ENCODE data around the gene EPAS1. TPM values are rescaled to one million over a fixed set of nuclear protein-coding genes. Genes with fewer than 3 reads are reported as not detected.

The EPAS1 gene
- total and polyA plus RNA-seq, 9 of the 15 experiments (the other 6 are each of a cell fraction or from before 2014, with no cell fraction given): 0.25 to 11.2 (median 4.1) TPM

DNA sequence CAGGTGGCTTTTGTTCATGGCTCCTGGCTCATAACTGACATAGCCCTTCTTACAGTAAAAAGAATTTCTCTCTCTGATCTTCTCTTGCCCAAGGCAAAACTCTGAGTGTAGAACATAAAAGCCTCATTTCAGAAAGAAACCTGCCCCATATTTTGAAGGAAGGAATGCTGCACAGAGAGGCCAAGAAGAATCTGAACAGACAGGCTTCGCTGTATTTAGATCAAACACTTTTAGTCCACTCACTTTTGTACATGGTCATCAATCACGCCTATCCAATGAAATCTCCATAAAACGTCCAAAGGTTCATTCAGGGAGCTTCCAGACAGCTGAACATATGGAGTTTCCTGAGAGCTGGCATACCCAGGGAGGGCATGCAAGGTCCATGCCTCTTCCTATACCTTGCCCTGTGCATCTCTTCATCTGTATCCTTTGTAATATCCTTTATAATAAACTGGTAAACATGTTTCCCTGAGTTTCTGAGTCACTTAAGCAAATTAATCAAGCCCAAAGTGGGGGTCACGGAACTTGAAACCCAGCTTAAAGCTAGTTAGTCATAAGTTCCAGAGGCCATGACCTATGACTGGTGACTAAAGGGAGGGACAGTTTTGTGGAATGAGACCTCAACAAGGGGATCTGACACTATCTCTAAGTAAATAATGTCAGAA lies 119.7 kb downstream of the EPAS1 start:
- TF ChIP-seq, protein P1, sequence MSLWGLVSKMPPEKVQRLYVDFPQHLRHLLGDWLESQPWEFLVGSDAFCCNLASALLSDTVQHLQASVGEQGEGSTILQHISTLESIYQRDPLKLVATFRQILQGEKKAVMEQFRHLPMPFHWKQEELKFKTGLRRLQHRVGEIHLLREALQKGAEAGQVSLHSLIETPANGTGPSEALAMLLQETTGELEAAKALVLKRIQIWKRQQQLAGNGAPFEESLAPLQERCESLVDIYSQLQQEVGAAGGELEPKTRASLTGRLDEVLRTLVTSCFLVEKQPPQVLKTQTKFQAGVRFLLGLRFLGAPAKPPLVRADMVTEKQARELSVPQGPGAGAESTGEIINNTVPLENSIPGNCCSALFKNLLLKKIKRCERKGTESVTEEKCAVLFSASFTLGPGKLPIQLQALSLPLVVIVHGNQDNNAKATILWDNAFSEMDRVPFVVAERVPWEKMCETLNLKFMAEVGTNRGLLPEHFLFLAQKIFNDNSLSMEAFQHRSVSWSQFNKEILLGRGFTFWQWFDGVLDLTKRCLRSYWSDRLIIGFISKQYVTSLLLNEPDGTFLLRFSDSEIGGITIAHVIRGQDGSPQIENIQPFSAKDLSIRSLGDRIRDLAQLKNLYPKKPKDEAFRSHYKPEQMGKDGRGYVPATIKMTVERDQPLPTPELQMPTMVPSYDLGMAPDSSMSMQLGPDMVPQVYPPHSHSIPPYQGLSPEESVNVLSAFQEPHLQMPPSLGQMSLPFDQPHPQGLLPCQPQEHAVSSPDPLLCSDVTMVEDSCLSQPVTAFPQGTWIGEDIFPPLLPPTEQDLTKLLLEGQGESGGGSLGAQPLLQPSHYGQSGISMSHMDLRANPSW (CRISPR knock-in tag; IDR thresholded peaks at IDR 0.05): no peak
- no peak for TF ChIP-seq ZNF830 (CRISPR knock-in tag; IDR thresholded peaks at IDR 0.05)
- no peak for TF ChIP-seq GABPA (tag; conservative IDR thresholded peaks at IDR 0.05; ENCODE audit: low read depth)
- TF ChIP-seq FOSL1 (tag; conservative IDR thresholded peaks at IDR 0.05): peak; percentile 67
- TF ChIP-seq NRF1 (conservative IDR thresholded peaks at IDR 0.05 in 1 of 2, IDR thresholded peaks at IDR 0.05 in 1 of 2): no peak
- no peak for TF ChIP-seq SNAPC5 (CRISPR knock-in tag; IDR thresholded peaks at IDR 0.05)
- TF ChIP-seq HMBOX1 (IDR thresholded peaks at IDR 0.05): peak; percentile 24; the same call in 1 of the 2 replicates
- WGBS (ENCODE audit: insufficient coverage, low coverage, missing lambda C conversion rate): 62% methylated on average over 4 of the region's 4 CpGs
- no peak overlapping the region for H2AFZ ChIP-seq (ENCODE audit: low read depth, low read length)
- H3K9me3 ChIP-seq (replicated peaks; ENCODE audit: control insufficient read depth, insufficient read depth, low read depth, low read length): no peaks in the 10 kb centered on the region; the same call in 1 of the 2 replicates
- no peak overlapping the region for H3K4me2 ChIP-seq (ENCODE audit: insufficient read depth, low read length)
- H3K4me1 ChIP-seq (replicated peaks in 1 of 2; ENCODE audit: control insufficient read depth in 2 of 2, insufficient read depth in 2 of 2, low read length in 2 of 2): no peaks in the 10 kb centered on the region
- FAIRE-seq (peak; percentile 58), ATAC-seq (no peak), DNase-seq (ENCODE audit: extremely low read depth in 1 of 4, low spot score in 3 of 4) (peak in 1 of 4 experiments; percentile 23)
- intact Hi-C loops (cut with micrococcal nuclease) (no loop called here), in situ Hi-C loops (cut with MboI) (no loop called here)
- H3K79me2 ChIP-seq (ENCODE audit: control insufficient read depth, insufficient read depth, low read length): peaks cover 76% of the 10 kb centered on the region
- H3K27ac ChIP-seq (ENCODE audit: extremely low read depth, low read depth, low read length): no peak overlapping the region
- H3K9me1 ChIP-seq (ENCODE audit: control insufficient read depth, insufficient read depth, low read length): no peaks in the 10 kb centered on the region
- peaks cover 43% of the 10 kb centered on the region; the same call in 2 of the 3 replicates for H3K36me3 ChIP-seq (ENCODE audit: control insufficient read depth, insufficient read depth, low read length)
- no peaks in the 10 kb centered on the region; the same call in 1 of the 2 replicates for H4K20me1 ChIP-seq (replicated peaks; ENCODE audit: control insufficient read depth, insufficient read depth, low read length)
- CTCF ChIA-PET (ENCODE audit: low intra/inter-chr PET ratio): no interaction called here
- POLR2A ChIA-PET: interaction anchor here (0.6 kb wide), 1 partner anchor 583 kb away, joined by 3 read pairs; no protein-coding TSS in a partner anchor
- no peaks in the 10 kb centered on the region for H3K27me3 ChIP-seq (ENCODE audit: control insufficient read depth in 2 of 2, insufficient read depth in 2 of 2, low read length in 2 of 2)
- BruUV-seq (replicated peaks): no TSS peak
- no peak overlapping the region for H3K9ac ChIP-seq (ENCODE audit: insufficient read depth in 1 of 2, low read depth in 2 of 2, low read length in 2 of 2)
- H3K4me3 ChIP-seq: no peak overlapping the region
